HG03439 (cell line): ENCODE data around the gene PAMR1.
"Not testable (repeated sequence)": the region's sequence is repeated elsewhere in the genome, so short reads cannot be mapped to it uniquely, and the experiment has no call there.

Experiments
- ATAC-seq: cut with Tn5 transposase; IDR thresholded peaks from one replicate; pipeline ENCODE4 v1.9.1; 2021; ENCODE audit warnings: mild to moderate bottlenecking, moderate library complexity; ENCODE audit not compliant: unreplicated experiment

The PAMR1 gene

DNA sequence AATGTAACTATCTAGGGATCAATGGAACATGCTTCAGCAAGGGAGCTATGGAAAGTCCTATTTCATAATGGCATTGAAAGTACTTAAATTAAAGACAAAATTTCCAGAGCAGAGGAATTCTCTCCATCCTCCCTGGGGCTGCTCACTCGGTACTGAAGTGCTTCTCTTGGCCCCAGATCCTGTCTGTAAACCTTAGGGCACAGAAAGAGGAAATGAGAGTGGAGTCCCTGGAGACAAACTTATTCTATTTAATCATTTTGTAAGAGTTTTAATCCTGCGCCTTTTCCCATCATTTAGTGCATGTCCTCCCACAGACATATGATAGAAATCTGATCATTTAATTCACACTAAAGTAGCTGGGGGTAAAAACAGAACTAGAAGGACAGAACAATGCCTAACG lies 20.9 kb upstream of the PAMR1 start:
- no peak for ATAC-seq

DNA sequence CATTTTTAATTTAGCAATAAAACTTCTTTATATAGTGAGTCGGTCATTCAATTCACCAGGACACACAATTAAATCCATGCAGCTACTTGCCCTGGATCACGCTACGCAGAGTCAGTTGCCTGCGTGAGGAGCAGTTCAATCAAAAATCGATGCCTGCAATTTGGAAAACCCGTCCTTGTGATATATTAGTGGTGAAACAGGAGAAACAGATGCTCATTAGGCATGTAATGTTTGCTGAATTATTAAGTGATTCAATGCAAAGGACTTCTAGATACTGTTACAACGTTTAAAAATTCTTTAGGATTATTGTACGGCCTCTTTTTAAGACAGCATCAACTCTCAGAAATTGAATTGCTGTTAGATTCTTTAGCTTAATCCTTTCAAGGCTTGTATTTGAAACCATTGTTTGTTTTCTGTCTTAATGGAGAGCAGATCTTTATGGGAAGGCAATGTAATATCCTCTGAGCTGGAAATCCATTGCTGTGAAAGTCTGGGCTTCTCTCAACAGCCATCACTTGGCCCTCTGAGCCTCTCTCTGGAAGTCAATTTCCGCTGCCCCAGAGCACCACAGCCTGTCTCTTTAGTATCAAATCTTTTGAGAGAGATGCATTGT lies 20.1 kb upstream of the PAMR1 start:
- no peak for ATAC-seq

DNA sequence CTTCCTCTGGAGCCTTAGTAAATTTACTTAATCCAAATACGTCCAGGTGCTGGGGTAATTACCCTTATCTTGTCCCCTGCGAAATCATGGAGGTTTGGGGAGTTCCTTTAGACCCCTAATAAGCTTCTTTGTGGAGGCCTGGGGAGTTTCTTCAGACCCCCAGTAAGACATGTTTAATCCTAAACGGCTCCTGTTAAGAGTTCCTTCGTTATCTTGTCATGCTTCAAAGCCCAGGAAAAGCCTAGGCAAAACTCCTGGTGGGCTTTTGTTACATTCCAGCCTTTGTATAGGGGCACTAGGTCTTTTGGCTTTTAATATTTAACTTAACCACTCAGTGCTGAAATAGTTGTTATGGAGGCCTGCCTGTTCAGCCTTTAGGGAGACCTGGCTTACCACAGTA lies 18.1 kb upstream of the PAMR1 start:
- ATAC-seq = no peak

DNA sequence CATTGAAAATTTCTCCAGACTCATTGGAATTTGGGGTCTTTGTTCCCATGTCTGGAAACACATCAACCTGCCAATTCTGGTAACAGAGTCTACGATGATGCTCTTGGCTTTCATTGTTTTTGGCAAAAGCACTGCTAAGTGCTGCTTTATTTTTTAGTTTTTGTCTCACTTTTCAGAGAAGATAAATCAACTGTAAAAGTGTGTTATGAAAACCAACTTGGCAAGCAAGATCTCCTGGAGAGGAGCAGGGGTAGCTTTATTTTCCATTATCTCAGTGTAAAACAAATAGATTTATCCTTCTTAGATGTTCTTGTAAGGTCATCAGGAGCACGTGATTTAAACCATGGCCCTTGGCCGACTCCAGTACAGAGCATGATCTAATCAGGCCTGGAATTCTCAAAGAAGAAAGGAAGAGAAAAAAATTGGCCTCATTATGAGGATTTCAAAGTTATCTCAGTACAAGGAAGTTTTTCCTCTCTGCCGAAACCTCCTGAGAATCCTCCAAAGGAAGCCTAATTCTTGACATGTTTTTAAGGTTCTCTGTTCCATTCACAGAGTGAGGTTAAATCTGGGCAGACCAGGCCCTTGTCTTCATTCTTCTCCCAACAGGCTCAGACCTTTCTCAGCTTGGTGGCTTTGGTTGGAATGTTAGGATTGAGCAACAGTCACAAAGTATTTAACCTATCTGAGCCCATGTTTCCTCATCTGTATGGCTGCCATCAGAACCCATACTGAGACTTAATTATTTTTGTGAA lies 16.4 kb upstream of the PAMR1 start:
- no peak for ATAC-seq

DNA sequence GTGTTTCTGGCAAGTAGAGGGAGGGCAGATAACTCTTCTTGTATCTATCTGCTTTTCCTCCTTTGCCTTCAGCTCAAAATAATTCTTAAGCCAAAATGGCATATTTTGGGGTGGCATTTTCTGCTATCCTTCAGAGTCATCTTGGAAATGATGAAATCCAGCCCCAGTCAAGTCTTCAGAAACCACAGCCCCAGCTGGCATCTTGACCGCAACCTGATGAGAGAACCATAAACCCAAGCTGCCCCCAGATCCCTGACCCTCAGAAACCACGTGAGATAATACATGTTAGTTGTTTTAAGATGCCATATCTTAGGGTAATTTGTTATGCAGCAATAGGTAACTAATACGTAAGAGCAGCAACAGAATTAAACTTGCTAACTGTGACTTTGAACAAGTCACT lies 15.1 kb upstream of the PAMR1 start:
- ATAC-seq = no peak

DNA sequence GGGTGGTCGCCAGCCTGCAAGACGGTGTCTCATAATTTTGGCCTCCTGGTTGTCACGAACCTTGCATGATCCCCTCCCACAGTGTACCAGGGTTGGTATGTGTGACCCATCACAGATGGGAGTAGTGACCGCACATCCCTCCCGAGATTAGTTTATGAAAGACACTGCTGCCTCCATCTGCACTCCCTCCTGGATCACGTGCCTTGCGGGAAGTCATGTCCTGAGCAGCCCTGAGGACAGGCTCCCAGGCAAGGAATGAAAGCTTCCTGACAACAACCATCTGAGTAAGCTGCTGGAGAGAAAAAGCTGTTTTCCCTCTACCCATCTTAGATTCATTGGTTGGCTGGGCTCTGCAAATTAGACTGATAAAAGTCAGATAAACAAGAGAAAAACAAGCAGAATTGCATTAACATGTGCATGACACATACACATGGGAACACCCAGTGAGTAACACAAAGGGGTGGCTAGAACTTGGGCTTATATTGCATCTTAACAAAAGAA lies 14.4 kb upstream of the PAMR1 start:
- no peak for ATAC-seq

DNA sequence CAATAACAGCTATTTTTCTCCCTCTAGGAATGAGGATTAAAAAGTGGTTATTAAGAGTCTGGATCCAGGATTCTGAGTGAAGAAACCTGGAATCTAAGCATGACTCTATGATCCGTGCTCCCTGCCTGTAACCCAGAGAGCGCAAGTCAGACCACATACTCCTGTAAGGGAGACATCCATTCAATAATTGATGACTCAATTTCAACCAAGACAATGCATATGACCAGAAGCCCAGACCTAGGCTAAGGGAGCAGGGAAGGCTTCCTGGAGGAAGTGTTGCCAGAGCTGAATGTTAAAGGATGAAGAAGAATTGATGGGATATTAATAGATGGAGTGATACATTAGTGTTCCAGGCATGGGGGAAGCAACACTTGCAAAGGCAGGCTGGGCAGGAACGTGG lies 13.8 kb upstream of the PAMR1 start:
- no peak for ATAC-seq

DNA sequence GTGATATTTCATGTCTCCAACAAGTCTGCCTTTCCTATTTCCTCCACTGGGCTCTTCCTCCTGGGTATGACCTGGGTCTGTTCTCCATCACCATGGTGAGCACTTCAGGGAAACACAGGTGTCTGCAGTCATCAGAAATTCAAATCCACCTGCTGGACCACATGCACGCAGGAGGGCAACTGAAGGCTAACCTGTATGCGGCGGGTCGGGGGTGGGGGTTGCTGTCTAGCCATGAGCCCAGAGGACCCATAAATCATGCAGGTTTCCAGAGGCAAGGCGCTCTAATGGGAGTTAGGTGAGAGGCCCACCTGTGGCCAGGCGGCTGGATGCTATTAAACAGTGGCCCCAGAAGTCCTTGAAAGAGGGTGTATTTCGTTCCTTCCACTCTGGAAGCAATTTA lies 11.1 kb upstream of the PAMR1 start:
- no peak for ATAC-seq

DNA sequence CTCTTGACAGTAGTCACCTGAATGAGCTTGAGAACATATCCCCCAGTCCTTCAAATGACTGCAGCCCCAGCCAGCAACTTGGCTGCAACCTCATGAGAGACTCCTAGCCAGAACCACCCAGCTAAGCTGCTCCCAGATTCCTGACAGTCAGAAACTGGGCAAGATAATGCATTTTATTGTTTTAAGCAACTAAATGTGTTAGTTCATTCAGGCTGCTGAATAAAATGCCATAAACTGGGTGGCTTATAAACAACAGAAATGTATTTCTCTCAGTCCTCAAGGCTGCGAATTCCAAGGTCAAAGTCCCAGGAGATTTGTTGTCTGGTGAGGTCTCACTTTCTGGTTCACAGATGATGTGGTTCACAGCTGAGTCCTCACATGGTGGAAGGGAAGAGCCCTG lies 5.8 kb upstream of the PAMR1 start:
- no peak for ATAC-seq

DNA sequence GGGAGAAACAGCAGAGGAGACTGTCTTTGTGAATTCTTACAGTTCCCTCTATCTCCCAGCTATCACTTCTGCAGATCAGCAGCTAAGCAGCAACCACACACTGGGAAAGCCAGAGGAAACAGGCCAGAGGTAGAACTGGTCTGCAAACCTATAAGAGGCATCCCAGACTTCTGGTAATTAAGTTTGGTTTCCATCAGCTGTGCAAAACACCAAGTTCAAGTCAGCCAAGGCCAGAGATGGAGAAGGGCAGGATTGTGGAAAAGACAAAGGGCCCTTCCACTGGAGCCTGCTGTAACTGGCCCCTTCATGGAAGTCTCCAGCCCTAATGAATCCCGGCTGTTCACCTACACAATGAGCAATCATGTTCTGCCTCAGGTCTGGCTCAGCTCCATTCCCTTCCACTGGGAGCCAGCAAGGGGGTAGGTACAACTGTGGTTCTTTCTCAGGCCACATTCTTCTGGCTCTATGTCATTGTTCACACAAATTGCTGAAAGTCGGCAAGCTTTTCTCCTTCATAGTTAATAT lies 4.6 kb upstream of the PAMR1 start:
- ATAC-seq = no peak

DNA sequence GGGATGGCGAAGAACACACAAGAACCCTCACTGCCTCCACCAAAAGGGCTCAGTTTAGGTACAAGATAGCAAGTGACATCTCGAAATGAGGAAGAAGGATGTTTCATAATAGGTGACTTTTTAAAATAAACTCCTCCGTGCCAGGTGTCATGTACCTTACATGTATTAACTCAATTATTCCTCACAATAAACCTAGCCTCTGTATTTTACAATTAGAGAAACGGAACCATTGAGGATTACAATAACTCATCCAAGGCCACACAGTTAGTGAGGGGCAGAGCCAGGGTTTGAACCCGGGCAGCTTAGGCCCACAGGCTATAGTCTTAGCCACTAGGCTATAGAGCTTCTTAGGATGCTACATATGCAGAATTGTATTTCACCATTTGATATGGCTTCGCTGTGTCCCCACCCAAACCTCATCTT lies 965 bp upstream of the PAMR1 start:
- no peak for ATAC-seq

DNA sequence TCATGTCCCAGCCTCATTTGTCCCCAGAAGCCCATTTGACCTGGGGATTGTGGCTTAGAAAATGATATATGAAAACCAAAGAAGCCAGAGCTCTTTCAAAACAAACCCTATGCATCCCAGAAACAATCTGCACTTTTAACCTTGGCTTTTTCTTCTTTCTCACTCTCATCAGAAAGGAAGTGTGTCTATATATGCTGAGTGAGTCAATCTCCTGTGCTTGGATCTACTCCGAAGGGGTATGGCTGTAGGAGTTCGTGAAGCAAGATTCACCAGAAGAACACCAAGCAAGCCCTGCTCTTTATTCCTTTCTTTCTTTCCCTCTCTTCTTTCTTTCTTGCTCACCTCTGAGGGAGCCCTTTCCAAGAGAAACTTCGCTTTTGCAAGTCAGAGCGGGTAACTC lies 636 bp downstream of the PAMR1 start:
- no peak for ATAC-seq

DNA sequence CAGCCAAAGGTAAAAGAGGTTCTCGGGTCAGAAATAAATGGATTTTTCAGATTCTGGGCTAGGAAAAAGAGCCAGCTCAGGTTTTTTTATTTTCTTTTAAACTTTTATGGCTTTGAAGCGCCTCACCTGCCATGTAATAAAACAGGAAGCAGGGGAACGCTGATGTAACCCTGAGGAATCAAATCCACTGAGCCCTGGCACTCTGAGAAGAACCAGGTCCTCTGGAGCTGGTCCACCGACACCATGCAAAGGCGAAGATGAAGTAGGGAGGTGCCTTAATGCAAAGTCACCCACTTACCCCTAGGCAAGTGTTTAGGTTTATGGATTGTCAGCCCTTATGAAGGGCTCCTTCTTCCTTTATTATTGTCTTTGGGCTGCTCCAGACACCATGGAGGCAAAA lies 1.6 kb downstream of the PAMR1 start:
- ATAC-seq = no peak

DNA sequence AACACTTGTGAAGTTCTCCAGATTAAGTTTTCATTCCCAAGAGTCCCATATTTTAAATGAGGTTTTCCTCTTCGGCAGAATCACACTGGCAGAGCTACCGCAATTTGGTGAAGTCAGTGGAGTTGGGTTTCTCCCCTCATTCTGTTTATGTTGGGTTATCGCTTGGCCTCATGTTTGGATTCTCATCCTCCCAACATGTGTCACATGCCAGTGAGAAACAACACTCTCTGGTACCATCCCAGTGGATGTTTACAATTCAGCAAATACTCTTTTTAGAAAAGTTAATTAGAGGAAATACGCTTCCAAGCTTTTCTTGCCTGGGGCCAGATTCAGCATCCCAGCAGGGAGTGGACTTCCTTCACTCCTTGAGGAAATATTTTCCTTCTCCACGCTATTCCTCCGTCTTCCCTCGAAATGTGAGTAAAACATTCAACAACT lies 2.1 kb downstream of the PAMR1 start:
- ATAC-seq = no peak

DNA sequence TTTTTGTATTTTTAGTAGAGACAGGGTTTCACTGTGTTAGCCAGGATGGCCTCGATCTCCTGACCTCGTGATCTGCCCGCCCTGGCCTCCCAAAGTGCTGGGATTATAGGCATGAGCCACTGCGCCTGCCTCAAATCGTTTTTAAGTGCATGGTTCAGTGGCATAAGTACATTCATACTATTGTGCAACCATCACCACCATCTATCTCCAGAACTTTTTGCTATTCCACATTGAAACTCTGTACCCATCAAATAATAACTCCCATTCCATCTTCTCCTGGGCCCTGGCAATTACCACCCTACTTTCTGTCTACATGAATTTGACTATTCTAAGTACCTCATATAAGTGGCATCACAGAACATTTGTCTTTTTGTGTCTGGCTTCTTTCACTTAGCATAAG lies 3.3 kb downstream of the PAMR1 start:
- ATAC-seq = not testable (repeated sequence)

DNA sequence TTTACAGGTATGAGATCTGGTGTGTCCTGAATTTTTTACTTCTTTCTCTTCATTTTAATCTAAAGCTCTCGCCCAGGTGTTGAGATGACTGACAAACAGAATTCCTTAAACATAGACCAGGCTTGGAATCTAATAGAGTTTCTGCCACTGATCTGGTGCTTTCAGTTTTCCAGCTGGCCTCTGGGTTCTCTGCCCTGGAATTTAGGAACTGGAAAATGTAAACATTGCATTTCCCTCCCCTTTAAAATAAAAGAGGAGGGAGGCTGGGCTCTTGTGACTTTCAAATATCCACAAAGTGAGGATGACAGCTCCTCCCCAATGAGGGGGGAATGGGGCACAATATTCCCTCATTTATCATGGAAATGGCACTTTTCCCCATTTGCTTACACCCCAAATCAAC lies 5.0 kb downstream of the PAMR1 start:
- ATAC-seq = no peak

DNA sequence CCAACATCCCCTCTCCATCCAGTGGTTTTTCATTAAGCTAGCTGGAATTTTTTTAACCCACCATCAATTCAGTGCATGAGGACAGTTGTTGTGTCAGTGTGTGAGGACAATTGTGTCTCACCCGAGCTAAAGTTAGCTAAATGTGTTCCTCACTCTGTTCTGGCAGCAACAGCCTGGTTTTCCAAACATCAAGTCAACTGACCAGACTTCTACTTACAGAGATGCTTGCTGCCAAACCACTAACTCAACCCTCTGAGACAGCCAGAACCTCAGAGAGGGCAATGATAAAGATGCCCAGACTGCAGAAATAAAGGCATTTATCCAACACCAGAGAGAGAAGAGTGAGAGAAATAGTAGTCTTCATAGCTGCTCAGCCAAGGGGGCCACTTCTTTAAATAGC lies 6.7 kb downstream of the PAMR1 start:
- ATAC-seq = no peak

DNA sequence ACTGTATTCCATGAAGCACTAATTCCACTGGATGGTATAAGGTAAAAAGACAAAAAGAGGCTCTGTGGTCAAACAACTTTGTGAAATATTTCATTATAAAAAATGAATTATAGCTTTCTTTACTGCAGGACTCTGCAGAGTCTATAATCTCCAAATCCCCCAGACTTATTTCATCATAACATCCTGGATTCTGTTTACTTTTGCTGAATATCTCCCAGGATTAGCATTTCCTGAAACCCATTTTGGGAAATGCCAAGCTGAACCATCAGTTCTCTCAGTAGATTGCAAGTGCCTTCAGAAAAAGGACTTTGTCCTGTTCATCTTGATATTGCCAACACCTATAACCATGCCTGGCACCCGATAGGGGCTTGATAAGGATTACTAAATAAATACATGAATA lies 7.9 kb downstream of the PAMR1 start:
- ATAC-seq = no peak

DNA sequence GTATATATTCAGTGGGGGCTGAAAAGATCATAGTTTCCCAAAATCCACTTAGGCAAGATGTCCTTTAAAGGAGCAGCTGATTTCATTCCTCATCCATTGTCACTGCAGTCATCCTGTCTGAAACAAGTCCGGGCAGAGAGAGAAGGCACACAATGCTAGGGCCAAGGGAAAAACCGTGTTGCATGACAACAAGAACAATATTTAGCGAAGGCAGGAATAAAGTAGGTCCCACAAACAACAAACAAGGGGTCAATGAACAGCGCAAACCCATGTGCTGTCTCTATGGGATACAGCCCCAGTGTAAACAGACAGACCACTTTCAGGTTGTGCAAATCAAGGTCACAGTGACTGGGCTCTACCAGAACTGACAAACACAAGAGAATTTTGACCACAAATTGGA lies 9.0 kb downstream of the PAMR1 start:
- no peak for ATAC-seq

DNA sequence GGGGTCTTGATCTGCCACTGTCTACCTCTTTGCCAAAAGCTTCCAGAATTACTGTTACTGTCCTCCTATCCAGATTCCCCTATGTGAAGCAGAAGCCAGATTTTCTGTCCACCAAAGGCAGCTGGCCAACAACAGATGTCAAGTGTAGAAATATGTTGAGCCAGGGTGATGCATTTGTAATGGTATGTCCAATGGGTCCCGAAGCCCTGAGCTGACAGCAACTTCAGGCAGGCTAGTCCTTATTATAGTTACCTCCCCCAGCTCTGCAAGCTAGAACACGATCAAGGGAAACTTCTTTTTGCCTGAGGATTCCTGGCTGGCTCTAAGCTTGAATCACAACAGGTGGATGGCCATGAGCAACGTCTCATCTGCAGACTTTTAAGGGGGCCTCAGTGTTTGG lies 10.2 kb downstream of the PAMR1 start:
- ATAC-seq = no peak

DNA sequence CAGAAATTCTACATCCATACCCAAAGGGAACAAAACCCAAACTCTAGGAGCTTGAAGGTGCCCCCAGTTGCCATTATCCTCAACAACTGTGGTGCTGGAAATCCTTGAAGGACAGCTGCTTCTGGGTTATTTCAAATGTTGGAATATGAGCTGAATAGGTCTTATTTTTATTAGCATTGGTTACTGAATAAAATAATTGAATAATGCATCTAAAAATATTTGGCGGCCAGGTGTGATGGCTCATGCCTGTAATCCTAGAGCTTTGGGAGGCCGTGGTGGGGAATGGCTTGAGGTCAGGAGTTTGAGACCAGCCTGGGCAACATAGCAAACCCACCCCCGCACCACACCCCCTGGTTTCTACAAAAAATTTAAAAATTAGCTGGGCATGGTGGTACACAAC lies 10.9 kb downstream of the PAMR1 start:
- no peak for ATAC-seq

DNA sequence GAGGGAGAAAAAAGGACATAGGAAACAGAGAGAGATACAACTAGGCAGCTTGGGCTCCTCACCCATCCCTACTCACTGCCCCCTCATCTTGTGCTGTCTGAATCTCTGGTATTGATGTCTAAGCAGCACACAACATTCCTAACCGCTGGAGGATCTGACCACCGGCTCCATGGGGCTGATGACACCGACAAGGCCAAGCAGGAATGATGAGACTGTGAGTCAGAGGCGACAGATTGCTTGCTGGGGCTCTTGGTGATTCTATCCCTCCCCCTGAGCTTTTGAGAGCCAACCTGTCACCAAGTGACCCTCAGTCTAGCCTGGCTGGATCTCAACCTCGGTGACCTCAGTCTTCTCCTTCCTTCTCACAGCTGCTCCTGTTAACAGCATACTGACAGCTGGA lies 13.8 kb downstream of the PAMR1 start:
- ATAC-seq = no peak
